PC-9 (cell line): ENCODE data around the gene SH3PXD2A. TPM values are rescaled to one million over a fixed set of nuclear protein-coding genes. Genes with fewer than 3 reads are reported as not detected.

Source experiments
- BruUV-seq: library from RNA; stranded (reverse); fragments of 400-500 nt; replicated peaks from 2 replicates; lab custom pipeline; 2021; lab: Mats Ljungman, UMichigan
- CTCF ChIA-PET: fragments of 300-600 bp; sonication (Branson Sonifier 250); formaldehyde crosslinking; loops from one replicate; lab custom pipeline; 2022; ENCODE audit warnings: antibody characterized with exemption; lab: Charles Lee
- POLR2A ChIA-PET: fragments of 300-600 bp; sonication (Branson Sonifier 250); formaldehyde crosslinking; loops from one replicate; lab custom pipeline; 2022; ENCODE audit warnings: antibody characterized with exemption; ENCODE audit not compliant: unreplicated experiment; lab: Charles Lee
- DNase-seq, 2 experiments: peaks; one replicate each; pipeline versions ENCODE4 v3.0.0 to v3.0.0-alpha.2; 2015 to 2022; ENCODE audit warnings: mixed read lengths in 1 of 2
- H2AFZ ChIP-seq: fragments of 200-600 bp; sonication (generic); 2 replicates; pipeline ENCODE4 v1.8.1; 2017; ENCODE audit warnings: antibody characterized with exemption
- H3F3A ChIP-seq: fragments of 200-600 bp; sonication (generic); 2 replicates; pipeline ENCODE4 v1.8.1; 2017; ENCODE audit warnings: antibody characterized with exemption, mild to moderate bottlenecking, low read depth; ENCODE audit not compliant: insufficient read depth
- H3K27ac ChIP-seq: fragments of 200-600 bp; sonication (generic); 2 replicates; pipeline ENCODE4 v1.6.1; 2016; ENCODE audit warnings: mixed run types
- H3K27me3 ChIP-seq: fragments of 200-600 bp; sonication (generic); 2 replicates; pipeline ENCODE4 v1.6.1; 2016; ENCODE audit warnings: low read depth, mixed run types; ENCODE audit not compliant: insufficient read depth
- H3K36me3 ChIP-seq: fragments of 200-600 bp; sonication (generic); 2 replicates; pipeline ENCODE4 v1.6.1; 2016; ENCODE audit warnings: low read depth, mixed run types
- H3K4me1 ChIP-seq: fragments of 200-600 bp; sonication (generic); replicated peaks from 2 replicates; pipeline ENCODE4 v1.6.1; 2016; ENCODE audit warnings: mixed run types; ENCODE audit not compliant: insufficient read depth
- H3K4me2 ChIP-seq: fragments of 200-600 bp; sonication (generic); 2 replicates; pipeline ENCODE4 v1.6.1; 2017; ENCODE audit warnings: mixed run types
- H3K4me3 ChIP-seq: fragments of 200-600 bp; sonication (generic); 2 replicates; pipeline ENCODE4 v1.6.1; 2016; ENCODE audit warnings: mixed run types
- H3K79me2 ChIP-seq: fragments of 200-600 bp; sonication (generic); 2 replicates; pipeline ENCODE4 v1.6.1; 2017; ENCODE audit warnings: low read depth, mixed run types
- H3K9me2 ChIP-seq: fragments of 200-600 bp; sonication (generic); 2 replicates; pipeline ENCODE4 v1.8.1; 2017; ENCODE audit warnings: mild to moderate bottlenecking; ENCODE audit not compliant: insufficient read depth
- H3K9me3 ChIP-seq: fragments of 200-600 bp; sonication (generic); 2 replicates; pipeline ENCODE4 v1.8.1; 2016; ENCODE audit warnings: low read depth; ENCODE audit not compliant: insufficient read depth
- H4K20me1 ChIP-seq: fragments of 200-600 bp; sonication (generic); 2 replicates; pipeline ENCODE4 v1.8.1; 2017; ENCODE audit not compliant: insufficient read depth
- CTCF ChIP-seq: fragments of 200-600 bp; sonication (generic); conservative IDR thresholded peaks from 2 replicates; pipeline ENCODE4 v1.6.1; 2017; ENCODE audit warnings: mixed run types, antibody characterized with exemption, mild to moderate bottlenecking, moderate library complexity
- EZH2 ChIP-seq: fragments of 200-600 bp; sonication (generic); IDR thresholded peaks from 2 replicates; pipeline ENCODE4 v1.8.0; 2017; ENCODE audit warnings: antibody characterized with exemption, low read depth
- intact Hi-C: fragments of 100-400 bp; cut with micrococcal nuclease; formaldehyde crosslinking; loops from one replicate; pipeline ENCODE4 v1.10.0; 2022; ENCODE audit not compliant: unreplicated experiment
- total RNA-seq: library from RNA; stranded (reverse); gene quantifications from 2 replicates; pipeline ENCODE4 v1.2.3, GENCODE V29; 2021

The SH3PXD2A gene
- total RNA-seq, 1 experiment from 2014 or later: 12.5 TPM

GRCh38 chr10:103707956-103708626, 147.3 kb downstream of the SH3PXD2A start:
- no peaks in the 10 kb centered on the region for H3K79me2 ChIP-seq
- H4K20me1 ChIP-seq: no peaks in the 10 kb centered on the region
- TF ChIP-seq CTCF (no peak), EZH2 (no peak)
- H3F3A ChIP-seq: peaks cover 10% of the 10 kb centered on the region; the same call in 1 of the 2 replicates
- H3K27ac ChIP-seq: no peak overlapping the region
- DNase-seq: no peak
- no peaks in the 10 kb centered on the region for H3K9me3 ChIP-seq
- H3K4me2 ChIP-seq: no peak overlapping the region
- no peak overlapping the region for H2AFZ ChIP-seq
- no peak overlapping the region for H3K4me3 ChIP-seq
- intact Hi-C loops: no loop called here
- POLR2A ChIA-PET: no interaction called here
- H3K4me1 ChIP-seq: peaks cover 15% of the 10 kb centered on the region
- H3K27me3 ChIP-seq: no peaks in the 10 kb centered on the region
- CTCF ChIA-PET: interaction anchor here (0.6 kb wide), 1 partner anchor 120 kb away, joined by 5 read pairs; no protein-coding TSS in a partner anchor
- no peaks in the 10 kb centered on the region for H3K9me2 ChIP-seq
- H3K36me3 ChIP-seq: no peaks in the 10 kb centered on the region
- no TSS peak for BruUV-seq

- no peaks in the 10 kb centered on the region for H3K9me2 ChIP-seq
- H3K27me3 ChIP-seq: no peaks in the 10 kb centered on the region
- no peaks in the 10 kb centered on the region for H3K79me2 ChIP-seq
- DNase-seq: no peak
- H3F3A ChIP-seq: peaks cover 10% of the 10 kb centered on the region; the same call in 1 of the 2 replicates
- intact Hi-C loops: no loop called here
- H2AFZ ChIP-seq: no peak overlapping the region
- H3K4me3 ChIP-seq: no peak overlapping the region
- TF ChIP-seq CTCF (no peak), EZH2 (no peak)
- ChIA-PET POLR2A (no interaction called here), CTCF (no interaction called here)
- H4K20me1 ChIP-seq: no peaks in the 10 kb centered on the region
- H3K9me3 ChIP-seq: no peaks in the 10 kb centered on the region
- no peaks in the 10 kb centered on the region for H3K36me3 ChIP-seq
- no TSS peak for BruUV-seq
- no peak overlapping the region for H3K27ac ChIP-seq
- no peak overlapping the region for H3K4me2 ChIP-seq
- H3K4me1 ChIP-seq: peaks cover 15% of the 10 kb centered on the region
Measured at GRCh38 chr10:103706762-103707161, 148.6 kb downstream of the SH3PXD2A start.

GRCh38 chr10:103706047-103706446, 149.3 kb downstream of the SH3PXD2A start:
- ChIA-PET POLR2A (no interaction called here), CTCF (no interaction called here)
- intact Hi-C loops: no loop called here
- Histone ChIP-seq H3K4me2 (no peak overlapping the region), H3K9me3 (no peaks in the 10 kb centered on the region), H3F3A (peaks cover 10% of the 10 kb centered on the region; the same call in 1 of the 2 replicates), H3K36me3 (no peaks in the 10 kb centered on the region), H2AFZ (no peak overlapping the region), H3K79me2 (no peaks in the 10 kb centered on the region), H3K9me2 (no peaks in the 10 kb centered on the region), H3K27ac (no peak overlapping the region), H4K20me1 (no peaks in the 10 kb centered on the region), H3K4me1 (peaks cover 11% of the 10 kb centered on the region), H3K27me3 (no peaks in the 10 kb centered on the region), H3K4me3 (no peak overlapping the region)
- TF ChIP-seq EZH2 (no peak), CTCF (no peak)
- BruUV-seq: no TSS peak
- DNase-seq: no peak
